Keratinocyte (primary cell): ENCODE data around the gene SPRY1.

Experiments used
- CTCF ChIP-seq, 3 experiments: IDR thresholded peaks in 1 of 3; conservative IDR thresholded peaks in 1 of 3; optimal IDR thresholded peaks in 1 of 3; 2 replicates in 2 of 3; 3 replicates in 1 of 3; pipeline versions ENCODE3 to v1.5.1; 2011; ENCODE audit warnings: low read length in 3 of 3, mild to moderate bottlenecking in 3 of 3, moderate library complexity in 2 of 3, control low read depth in 1 of 3, inconsistent platforms in 1 of 3; ENCODE audit not compliant: insufficient read depth in 2 of 3; ENCODE audit errors: extremely low read depth in 1 of 3
- EZH2 ChIP-seq: IDR thresholded peaks from one replicate; pipeline ENCODE4 v1.6.1; 2012; ENCODE audit warnings: inconsistent platforms, mild to moderate bottlenecking, low read length, moderate library complexity

GRCh38 chr4:123411514-123411913, 14.9 kb downstream of the SPRY1 start:
- TF ChIP-seq CTCF (optimal IDR thresholded peaks at IDR 0.05 in 1 of 3, IDR thresholded peaks at IDR 0.05 in 1 of 3, conservative IDR thresholded peaks at IDR 0.05 in 1 of 3; ENCODE audit: extremely low read depth in 1 of 3, insufficient read depth in 2 of 3, low read length in 3 of 3), result no peak
- TF ChIP-seq EZH2, result no peak
